K562 (cell line): ENCODE data around the gene STON2. TPM values are rescaled to one million over a fixed set of nuclear protein-coding genes. Genes with fewer than 3 reads are reported as not detected.
A peak's percentile ranks its signal among the peaks of the same experiment; 100 is the strongest.

ENCODE experiments used
- BACH1 ChIP-seq: fragments of 200-800 bp; sonication (Bioruptor generic); IDR thresholded peaks from 2 replicates; pipeline ENCODE4 v1.6.1; 2016; ENCODE audit warnings: missing genetic modification characterization, missing compliant biosample characterization
- BCOR ChIP-seq: fragments of 450-650 bp; IDR thresholded peaks from 2 replicates; pipeline ENCODE4 v1.6.1; 2016
- ELF2 ChIP-seq: fragments of 250-450 bp; sonication (Bioruptor Pico); IDR thresholded peaks from 2 replicates; pipeline ENCODE4 v1.5.0; 2021; ENCODE audit warnings: mild to moderate bottlenecking
- EP400 ChIP-seq: fragments of 450-650 bp; IDR thresholded peaks from 2 replicates; pipeline ENCODE4 v1.6.1; 2017; ENCODE audit warnings: antibody characterized with exemption, mild to moderate bottlenecking, moderate library complexity
- HDGF ChIP-seq: fragments of 450-650 bp; IDR thresholded peaks from 2 replicates; pipeline ENCODE4 v1.6.1; 2016
- ILK ChIP-seq: fragments of 450-650 bp; IDR thresholded peaks from 2 replicates; pipeline ENCODE4 v1.6.1; 2016; ENCODE audit warnings: missing genetic modification characterization, low read depth, mild to moderate bottlenecking, missing compliant biosample characterization, moderate library complexity, borderline replicate concordance
- NFE2L1 ChIP-seq: fragments of 450-650 bp; IDR thresholded peaks from 2 replicates; pipeline ENCODE4 v1.6.1; 2016; ENCODE audit warnings: missing genetic modification characterization, low read depth, mild to moderate bottlenecking, missing compliant biosample characterization, moderate library complexity, borderline replicate concordance
- NFXL1 ChIP-seq: fragments of 450-650 bp; formaldehyde crosslinking; IDR thresholded peaks from 2 replicates; pipeline ENCODE4 v1.4.0; 2021; ENCODE audit warnings: mild to moderate bottlenecking
- POLR2A ChIP-seq: fragments of 450-650 bp; conservative IDR thresholded peaks from 2 replicates; pipeline ENCODE4 v1.6.1; 2016
- POLR2AphosphoS5 ChIP-seq: IDR thresholded peaks from 2 replicates; pipeline ENCODE4 v1.6.1; 2011; ENCODE audit warnings: mild to moderate bottlenecking, low read depth, low read length, moderate library complexity; ENCODE audit not compliant: control insufficient read depth, insufficient read depth
- POLR2H ChIP-seq: IDR thresholded peaks from 2 replicates; pipeline ENCODE4 v1.6.1; 2016; ENCODE audit warnings: missing genetic modification characterization, low read depth, mild to moderate bottlenecking, control low read depth, missing compliant biosample characterization, moderate library complexity
- POU5F1 ChIP-seq: fragments of 150-350 bp; IDR thresholded peaks from 2 replicates; pipeline ENCODE4 v1.6.1; 2014; ENCODE audit warnings: borderline replicate concordance, low read length, low read depth, mild to moderate bottlenecking; ENCODE audit not compliant: partially characterized antibody
- RBM25 ChIP-seq: fragments of 200-400 bp; formaldehyde crosslinking; IDR thresholded peaks from 2 replicates; pipeline ENCODE4 v1.6.1; 2018; ENCODE audit warnings: low read length, low read depth, moderate library complexity; ENCODE audit not compliant: severe bottlenecking
- U2AF1 ChIP-seq: fragments of 200-400 bp; formaldehyde crosslinking; optimal IDR thresholded peaks from 2 replicates; pipeline ENCODE3; 2017; ENCODE audit warnings: mild to moderate bottlenecking, low read depth, low read length, moderate library complexity
- ZNF444 ChIP-seq: fragments of 250-450 bp; sonication (Bioruptor Pico); IDR thresholded peaks from 2 replicates; pipeline ENCODE4 v1.4.0; 2020; ENCODE audit warnings: mild to moderate bottlenecking, moderate library complexity
- ZNF57 ChIP-seq: fragments of 450-650 bp; formaldehyde crosslinking; IDR thresholded peaks from 2 replicates; pipeline ENCODE4 v1.4.0; 2020; ENCODE audit warnings: mild to moderate bottlenecking, moderate library complexity
- ZNF764 ChIP-seq: fragments of 250-450 bp; sonication (Bioruptor Pico); IDR thresholded peaks from 2 replicates; pipeline ENCODE4 v1.4.0; 2020; ENCODE audit warnings: low read depth, mild to moderate bottlenecking, moderate library complexity
- polyA plus RNA-seq, 8 experiments: library from polyadenylated mRNA; depleted of rRNA in 4 of 8; stranded (reverse) in 5 of 8; unstranded in 3 of 8; fragments of >200 nt; fragmentation: Nextera tagmentation in 2 of 8; fragmentation: Illumina TruSeq in 1 of 8; extraction: Ambion mirVana in 2 of 8; extraction: Trizol in 1 of 8; gene quantifications; 2 replicates each; pipeline versions ENCODE4 v1.2.1 to v1.2.3, GENCODE V29; 2011 to 2014; ENCODE audit warnings: inconsistent platforms in 1 of 8, missing spikeins in 1 of 8
- total RNA-seq, 7 experiments: library from RNA; depleted of rRNA in 6 of 7; stranded (reverse); fragments of >200 nt in 6 of 7; fragmentation: Illumina TruSeq in 2 of 7; extraction: Trizol in 2 of 7; gene quantifications; 2 replicates each; pipeline versions ENCODE4 v1.2.1 to v1.2.3, GENCODE V29; 2011 to 2021; ENCODE audit warnings: low replicate concordance in 1 of 7
- TF ChIP-seq, protein P1 (sequence below): sonication (generic); formaldehyde crosslinking; IDR thresholded peaks from 2 replicates; pipeline ENCODE4 v1.8.1; 2023; ENCODE audit warnings: mild to moderate bottlenecking, missing genetic modification reagents
- TF ChIP-seq, protein P2 (sequence below): sonication (generic); IDR thresholded peaks from 2 replicates; pipeline ENCODE4 v1.6.1; 2016
- TF ChIP-seq, protein P3 (sequence below): fragments of 450-650 bp; formaldehyde crosslinking; IDR thresholded peaks from 2 replicates; pipeline ENCODE4 v1.4.0; 2022; ENCODE audit warnings: missing genetic modification characterization

The STON2 gene
- total and polyA plus RNA-seq, 9 of the 15 experiments (the other 6 are each of a cell fraction or from before 2014, with no cell fraction given), result 7.8 to 99.3 (median 53.5) TPM

DNA sequence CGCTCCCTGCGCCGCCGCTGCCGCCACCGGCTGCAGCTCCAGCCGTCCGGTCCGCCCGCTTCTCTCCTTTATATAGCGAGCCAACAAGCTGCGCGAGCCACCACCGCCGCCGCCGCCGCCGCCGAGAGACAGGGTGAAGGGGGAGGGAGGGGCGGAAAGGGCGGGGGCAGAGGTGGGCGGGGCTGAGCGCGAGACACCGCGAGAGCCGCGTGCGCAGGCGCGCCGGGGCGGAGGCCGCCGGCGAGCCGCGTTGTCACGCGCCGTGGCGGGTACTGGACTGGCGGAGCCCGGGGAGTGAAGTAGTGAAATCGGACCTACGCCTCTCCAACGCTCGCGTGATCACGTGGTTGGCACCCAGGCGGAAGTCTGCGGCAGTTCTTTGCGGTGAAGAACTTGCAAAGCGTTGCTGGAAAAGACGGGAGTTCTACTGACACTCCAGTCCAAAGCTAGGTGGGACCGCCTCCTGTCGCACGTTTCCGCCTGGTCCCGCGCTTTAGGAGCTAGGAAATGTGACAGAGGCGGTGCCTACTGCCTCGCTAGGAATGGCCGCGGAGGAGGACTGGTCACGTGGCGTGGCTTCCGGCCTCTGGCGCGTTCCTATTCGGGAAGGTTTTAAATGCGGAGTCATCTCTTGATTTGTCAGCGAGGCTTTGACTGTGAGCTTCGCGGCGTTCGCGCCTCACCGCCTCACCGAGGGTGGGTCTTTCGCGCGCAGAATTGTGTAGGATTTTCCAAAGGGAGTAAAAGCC, 179.1 kb downstream of the STON2 start, which contains the start of gene GTF2A1 (continued):
- TF ChIP-seq, protein P1, sequence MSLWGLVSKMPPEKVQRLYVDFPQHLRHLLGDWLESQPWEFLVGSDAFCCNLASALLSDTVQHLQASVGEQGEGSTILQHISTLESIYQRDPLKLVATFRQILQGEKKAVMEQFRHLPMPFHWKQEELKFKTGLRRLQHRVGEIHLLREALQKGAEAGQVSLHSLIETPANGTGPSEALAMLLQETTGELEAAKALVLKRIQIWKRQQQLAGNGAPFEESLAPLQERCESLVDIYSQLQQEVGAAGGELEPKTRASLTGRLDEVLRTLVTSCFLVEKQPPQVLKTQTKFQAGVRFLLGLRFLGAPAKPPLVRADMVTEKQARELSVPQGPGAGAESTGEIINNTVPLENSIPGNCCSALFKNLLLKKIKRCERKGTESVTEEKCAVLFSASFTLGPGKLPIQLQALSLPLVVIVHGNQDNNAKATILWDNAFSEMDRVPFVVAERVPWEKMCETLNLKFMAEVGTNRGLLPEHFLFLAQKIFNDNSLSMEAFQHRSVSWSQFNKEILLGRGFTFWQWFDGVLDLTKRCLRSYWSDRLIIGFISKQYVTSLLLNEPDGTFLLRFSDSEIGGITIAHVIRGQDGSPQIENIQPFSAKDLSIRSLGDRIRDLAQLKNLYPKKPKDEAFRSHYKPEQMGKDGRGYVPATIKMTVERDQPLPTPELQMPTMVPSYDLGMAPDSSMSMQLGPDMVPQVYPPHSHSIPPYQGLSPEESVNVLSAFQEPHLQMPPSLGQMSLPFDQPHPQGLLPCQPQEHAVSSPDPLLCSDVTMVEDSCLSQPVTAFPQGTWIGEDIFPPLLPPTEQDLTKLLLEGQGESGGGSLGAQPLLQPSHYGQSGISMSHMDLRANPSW, result no peak
- no peak for TF ChIP-seq U2AF1
- peak; percentile 97 for TF ChIP-seq POLR2H (tag)
- TF ChIP-seq, protein P2, sequence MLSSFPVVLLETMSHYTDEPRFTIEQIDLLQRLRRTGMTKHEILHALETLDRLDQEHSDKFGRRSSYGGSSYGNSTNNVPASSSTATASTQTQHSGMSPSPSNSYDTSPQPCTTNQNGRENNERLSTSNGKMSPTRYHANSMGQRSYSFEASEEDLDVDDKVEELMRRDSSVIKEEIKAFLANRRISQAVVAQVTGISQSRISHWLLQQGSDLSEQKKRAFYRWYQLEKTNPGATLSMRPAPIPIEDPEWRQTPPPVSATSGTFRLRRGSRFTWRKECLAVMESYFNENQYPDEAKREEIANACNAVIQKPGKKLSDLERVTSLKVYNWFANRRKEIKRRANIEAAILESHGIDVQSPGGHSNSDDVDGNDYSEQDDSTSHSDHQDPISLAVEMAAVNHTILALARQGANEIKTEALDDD, result no peak
- no peak for TF ChIP-seq ZNF444 (CRISPR knock-in tag)
- peak; percentile 52 for TF ChIP-seq POLR2A
- TF ChIP-seq, protein P3, sequence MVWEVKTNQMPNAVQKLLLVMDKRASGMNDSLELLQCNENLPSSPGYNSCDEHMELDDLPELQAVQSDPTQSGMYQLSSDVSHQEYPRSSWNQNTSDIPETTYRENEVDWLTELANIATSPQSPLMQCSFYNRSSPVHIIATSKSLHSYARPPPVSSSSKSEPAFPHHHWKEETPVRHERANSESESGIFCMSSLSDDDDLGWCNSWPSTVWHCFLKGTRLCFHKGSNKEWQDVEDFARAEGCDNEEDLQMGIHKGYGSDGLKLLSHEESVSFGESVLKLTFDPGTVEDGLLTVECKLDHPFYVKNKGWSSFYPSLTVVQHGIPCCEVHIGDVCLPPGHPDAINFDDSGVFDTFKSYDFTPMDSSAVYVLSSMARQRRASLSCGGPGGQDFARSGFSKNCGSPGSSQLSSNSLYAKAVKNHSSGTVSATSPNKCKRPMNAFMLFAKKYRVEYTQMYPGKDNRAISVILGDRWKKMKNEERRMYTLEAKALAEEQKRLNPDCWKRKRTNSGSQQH, result no peak
- TF ChIP-seq ELF2 (CRISPR knock-in tag), result peak; percentile 96
- TF ChIP-seq EP400, result peak; percentile 98
- TF ChIP-seq POLR2AphosphoS5, result peak; percentile 93
- no peak for TF ChIP-seq ILK (tag)
- TF ChIP-seq RBM25, result no peak
- TF ChIP-seq BACH1 (tag), result no peak; the same call in 1 of the 2 replicates
- TF ChIP-seq NFE2L1 (tag), result peak; percentile 41; the same call in 1 of the 2 replicates
- TF ChIP-seq HDGF, result no peak
- TF ChIP-seq POU5F1, result no peak
- TF ChIP-seq BCOR, result no peak
- TF ChIP-seq NFXL1 (CRISPR knock-in tag), result no peak
- TF ChIP-seq ZNF764 (CRISPR knock-in tag), result no peak
- no peak for TF ChIP-seq ZNF57 (CRISPR knock-in tag)
